ENCODE results near the gene KIAA2012.

KIAA2012 gene

GRCh38 chr2:202043475-202043874 is 29.6 kb upstream of the KIAA2012 start:
- no peak for DNase-seq (ENCODE audit: low spot score)

- no peak for DNase-seq (ENCODE audit: low spot score)
These were observed 28.3 kb upstream of the KIAA2012 start for GRCh38 chr2:202044777-202045176.

- no peak for DNase-seq (ENCODE audit: low spot score)
These were observed 26.5 kb upstream of the KIAA2012 start for GRCh38 chr2:202046572-202046971.

- no peak for DNase-seq (ENCODE audit: low spot score)
These were observed 23.8 kb upstream of the KIAA2012 start for GRCh38 chr2:202049092-202049728.

- no peak for DNase-seq (ENCODE audit: low spot score)
These were observed 23.2 kb upstream of the KIAA2012 start for GRCh38 chr2:202049840-202050239.

GRCh38 chr2:202050652-202051051 is 22.4 kb upstream of the KIAA2012 start:
- DNase-seq (ENCODE audit: low spot score), result no peak

- no peak for DNase-seq (ENCODE audit: low spot score)
These were observed 21.4 kb upstream of the KIAA2012 start for GRCh38 chr2:202051499-202052161.

GRCh38 chr2:202052235-202052634 is 20.8 kb upstream of the KIAA2012 start:
- DNase-seq (ENCODE audit: low spot score), result no peak

GRCh38 chr2:202054679-202055078 is 18.4 kb upstream of the KIAA2012 start:
- DNase-seq (ENCODE audit: low spot score), result no peak

GRCh38 chr2:202056611-202057010 is 16.4 kb upstream of the KIAA2012 start:
- no peak for DNase-seq (ENCODE audit: low spot score)

GRCh38 chr2:202060218-202060617 is 12.8 kb upstream of the KIAA2012 start:
- no peak for DNase-seq (ENCODE audit: low spot score)

GRCh38 chr2:202061695-202062094 is 11.4 kb upstream of the KIAA2012 start:
- DNase-seq (ENCODE audit: low spot score), result no peak

GRCh38 chr2:202064171-202064880 is 8.7 kb upstream of the KIAA2012 start:
- DNase-seq (ENCODE audit: low spot score), result no peak

GRCh38 chr2:202064881-202065230 is 8.2 kb upstream of the KIAA2012 start:
- no peak for DNase-seq (ENCODE audit: low spot score)

GRCh38 chr2:202065876-202066275 is 7.2 kb upstream of the KIAA2012 start:
- no peak for DNase-seq (ENCODE audit: low spot score)

GRCh38 chr2:202066875-202067274 is 6.2 kb upstream of the KIAA2012 start:
- no peak for DNase-seq (ENCODE audit: low spot score)

GRCh38 chr2:202067589-202067988 is 5.5 kb upstream of the KIAA2012 start:
- no peak for DNase-seq (ENCODE audit: low spot score)

- DNase-seq (ENCODE audit: low spot score), result no peak
These were observed 3.6 kb upstream of the KIAA2012 start for GRCh38 chr2:202069170-202070067.

- DNase-seq (ENCODE audit: low spot score), result no peak
These were observed 1.9 kb upstream of the KIAA2012 start for GRCh38 chr2:202071107-202071506.

- DNase-seq (ENCODE audit: low spot score), result no peak
These were observed 829 bp upstream of the KIAA2012 start for GRCh38 chr2:202072226-202072625.

- DNase-seq (ENCODE audit: low spot score), result no peak
These were observed 1.3 kb downstream of the KIAA2012 start for GRCh38 chr2:202074324-202074723.

- no peak for DNase-seq (ENCODE audit: low spot score)
These were observed 6.3 kb downstream of the KIAA2012 start for GRCh38 chr2:202079310-202079709.

Measured in HuH-7.5 (cell line).